Central memory CD4-positive, alpha-beta T cell (primary cell): Measurements from ENCODE around the gene VSIG8.

Source experiments
- DNase-seq: peaks from one replicate; pipeline ENCODE4 v3.0.0; 2022

VSIG8 gene

GRCh38 chr1:159828176-159828575, 34.3 kb downstream of the VSIG8 start:
- DNase-seq = no peak

GRCh38 chr1:159827549-159827948, 34.9 kb downstream of the VSIG8 start:
- peak; percentile 38 for DNase-seq

- no peak for DNase-seq
These were observed 35.4 kb downstream of the VSIG8 start for GRCh38 chr1:159827102-159827490.

- peak; percentile 32 for DNase-seq
These were observed 35.9 kb downstream of the VSIG8 start, which contains the start of gene SLAMF8 for GRCh38 chr1:159826441-159827101. Gene SLAMF8 (plus strand): TSS chr1:159826873. CDS start chr1:159826899, 26 bp downstream.

GRCh38 chr1:159825564-159825963, 36.9 kb downstream of the VSIG8 start:
- no peak for DNase-seq

GRCh38 chr1:159823406-159823805, 39.1 kb downstream of the VSIG8 start:
- no peak for DNase-seq

- no peak for DNase-seq
These were observed 41.1 kb downstream of the VSIG8 start for GRCh38 chr1:159821171-159821867.

- DNase-seq = no peak
These were observed 45.0 kb downstream of the VSIG8 start for GRCh38 chr1:159817276-159818041.

GRCh38 chr1:159815926-159816325, 46.5 kb downstream of the VSIG8 start:
- no peak for DNase-seq

GRCh38 chr1:159804924-159805323, 57.5 kb downstream of the VSIG8 start:
- no peak for DNase-seq
